Left kidney (tissue), 2 donors: Measurements from ENCODE around the gene NFE2L3. TPM values are rescaled to one million over a fixed set of nuclear protein-coding genes. Genes with fewer than 3 reads are reported as not detected.
"Not testable (repeated sequence)": the region's sequence is repeated elsewhere in the genome, so short reads cannot be mapped to it uniquely, and the experiment has no call there.

ENCODE experiments used
- DNase-seq: peaks from one replicate; pipeline ENCODE4 v3.0.0-alpha.2; 2013
- polyA plus RNA-seq: library from polyadenylated mRNA; unstranded; fragments of 120-200 nt; gene quantifications from one replicate; pipeline ENCODE4 v1.2.1, GENCODE V29; 2013; ENCODE audit not compliant: insufficient read length

The NFE2L3 gene
- polyA plus RNA-seq, 1 donor: 49.2 TPM

- DNase-seq: no peak
Measured at GRCh38 chr7:26165950-26166683, 14.1 kb downstream of the NFE2L3 start.

GRCh38 chr7:26166684-26167266, 14.8 kb downstream of the NFE2L3 start:
- DNase-seq: no peak

- no peak for DNase-seq
Measured at GRCh38 chr7:26167303-26167934, 15.4 kb downstream of the NFE2L3 start.

GRCh38 chr7:26168458-26169023, 16.5 kb downstream of the NFE2L3 start:
- DNase-seq: no peak

GRCh38 chr7:26169271-26169670, 17.3 kb downstream of the NFE2L3 start:
- no peak for DNase-seq

- no peak for DNase-seq
Measured at GRCh38 chr7:26170663-26171062, 18.7 kb downstream of the NFE2L3 start.

- no peak for DNase-seq
Measured at GRCh38 chr7:26171601-26172000, 19.6 kb downstream of the NFE2L3 start.

GRCh38 chr7:26172048-26172447, 20.1 kb downstream of the NFE2L3 start:
- no peak for DNase-seq

- DNase-seq: not testable (repeated sequence)
Measured at GRCh38 chr7:26175903-26176302, 23.9 kb downstream of the NFE2L3 start.

- DNase-seq: not testable (repeated sequence)
Measured at GRCh38 chr7:26176696-26177095, 24.7 kb downstream of the NFE2L3 start.

- DNase-seq: not testable (repeated sequence)
Measured at GRCh38 chr7:26177269-26177668, 25.3 kb downstream of the NFE2L3 start.

- no peak for DNase-seq
Measured at GRCh38 chr7:26178272-26178960, 26.4 kb downstream of the NFE2L3 start.

GRCh38 chr7:26179422-26179821, 27.4 kb downstream of the NFE2L3 start:
- no peak for DNase-seq

GRCh38 chr7:26179826-26180497, 28.0 kb downstream of the NFE2L3 start:
- DNase-seq: no peak

GRCh38 chr7:26180792-26181198, 28.8 kb downstream of the NFE2L3 start:
- no peak for DNase-seq

- no peak for DNase-seq
Measured at GRCh38 chr7:26181474-26182227, 29.7 kb downstream of the NFE2L3 start.

GRCh38 chr7:26182283-26182682, 30.3 kb downstream of the NFE2L3 start:
- no peak for DNase-seq

GRCh38 chr7:26182706-26183105, 30.7 kb downstream of the NFE2L3 start:
- DNase-seq: no peak

GRCh38 chr7:26183545-26184280, 31.7 kb downstream of the NFE2L3 start:
- DNase-seq: no peak
